NCI-H69 (cell line): Measurements from ENCODE around the gene CPXM2.

Experiments used
- DNase-seq: peaks from one replicate; lab custom pipeline; 2025; lab: John Stamatoyannopoulos, UW

CPXM2 gene

DNA sequence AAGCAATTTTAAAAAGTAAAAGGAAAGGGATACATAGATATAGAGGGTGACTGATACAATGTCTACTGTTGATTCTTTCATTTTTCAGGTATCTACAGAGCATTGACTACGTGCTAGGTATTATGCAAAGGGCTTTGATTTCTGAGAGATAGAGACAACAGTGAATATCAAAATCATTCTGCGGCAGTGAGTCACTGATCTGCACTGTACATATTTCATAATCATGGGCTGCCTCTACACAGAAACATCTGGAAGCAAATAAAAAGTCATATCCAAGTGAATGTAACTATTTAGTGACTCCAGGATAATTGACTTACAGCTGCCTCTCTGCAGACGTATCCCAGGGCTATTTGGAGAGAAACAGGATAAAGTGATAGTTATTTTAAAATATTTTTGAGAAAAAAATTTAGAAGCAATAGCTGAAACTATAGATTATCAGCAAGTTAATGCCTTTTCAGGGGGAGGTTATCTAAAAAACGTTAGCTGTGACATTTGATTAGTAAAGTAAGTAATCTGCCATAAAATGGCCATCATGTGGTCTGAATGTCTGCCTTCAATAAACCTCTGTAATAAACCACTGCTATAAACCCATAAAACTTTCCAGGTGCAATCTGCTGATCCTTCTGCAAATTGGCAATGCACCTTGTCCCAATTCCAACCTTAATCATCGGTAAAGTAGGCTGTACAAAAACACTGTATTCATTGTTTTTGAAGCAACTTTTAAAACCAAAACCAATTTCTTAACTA lies 43.7 kb downstream of the CPXM2 start:
- no peak for DNase-seq

DNA sequence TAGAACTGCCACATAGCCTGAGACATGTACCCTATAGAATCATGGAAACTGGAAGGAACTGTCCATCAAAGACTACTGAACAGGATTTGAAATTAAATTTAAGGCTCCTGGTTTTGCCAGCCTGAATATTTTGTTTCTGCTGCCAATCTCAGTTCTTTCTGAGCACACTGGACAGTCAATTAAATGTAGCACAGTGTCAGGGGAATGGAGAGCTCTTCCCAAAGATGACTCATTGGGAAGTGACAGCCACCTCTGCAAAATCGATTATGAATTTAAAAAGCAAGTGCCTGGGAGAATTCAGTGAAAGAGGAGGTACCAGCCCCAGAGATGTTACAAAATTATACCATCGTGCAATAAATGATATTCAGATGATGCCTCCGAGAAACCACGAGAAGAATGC lies 47.8 kb downstream of the CPXM2 start:
- no peak for DNase-seq

DNA sequence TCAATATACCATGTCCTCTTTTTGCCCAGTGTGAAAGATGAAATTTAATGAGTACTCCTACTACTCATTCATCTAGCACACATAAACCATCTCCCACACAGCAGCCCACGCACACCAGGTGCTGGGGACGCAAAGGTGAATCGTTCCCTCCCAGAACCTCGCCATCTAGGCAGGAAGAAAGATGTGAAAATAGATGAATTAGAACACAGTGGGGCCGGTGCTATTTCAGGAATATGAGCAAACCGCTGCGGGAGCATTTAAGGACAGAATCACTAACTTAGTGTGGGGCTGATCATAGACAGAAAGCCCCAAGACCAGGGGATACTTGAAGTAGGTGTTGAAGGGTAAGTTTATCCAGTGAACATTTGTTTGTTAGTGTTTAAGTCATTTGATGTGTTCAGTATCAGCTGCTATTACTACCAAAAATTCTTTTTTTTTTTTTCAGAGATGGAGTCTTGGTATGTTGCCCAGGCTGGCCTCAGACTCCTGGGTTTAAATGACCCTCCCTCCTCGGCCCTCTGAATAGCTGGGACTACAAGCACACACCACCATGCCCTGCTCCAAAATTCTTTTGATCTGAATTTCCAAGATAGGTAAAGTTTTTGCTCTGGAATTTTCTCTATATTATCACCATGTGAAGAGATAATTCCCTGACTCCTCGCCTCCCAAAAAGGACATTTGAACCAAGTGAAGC lies 48.8 kb downstream of the CPXM2 start:
- no peak for DNase-seq

DNA sequence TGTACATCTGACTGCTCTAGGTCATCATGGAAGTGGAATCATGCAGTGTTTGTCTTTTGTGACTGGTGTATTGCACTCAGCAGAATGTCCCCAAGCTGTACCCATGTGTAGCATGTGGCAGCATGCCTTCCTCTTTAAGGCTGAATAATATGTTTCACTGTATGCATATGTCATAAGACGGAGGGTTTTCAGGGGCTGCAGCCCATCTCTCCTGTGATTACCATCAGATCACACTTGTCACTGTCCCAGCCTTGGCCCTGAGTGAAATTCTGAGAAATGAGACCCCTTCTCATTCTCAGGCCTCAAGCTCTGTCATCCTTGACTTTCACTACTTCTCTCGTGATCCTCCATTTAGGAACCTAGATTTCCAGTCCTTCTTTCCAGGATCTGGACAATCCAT lies 50.0 kb downstream of the CPXM2 start:
- DNase-seq, result no peak

GRCh38 chr10:123841115-123841514 lies 50.5 kb downstream of the CPXM2 start:
- DNase-seq, result no peak

DNA sequence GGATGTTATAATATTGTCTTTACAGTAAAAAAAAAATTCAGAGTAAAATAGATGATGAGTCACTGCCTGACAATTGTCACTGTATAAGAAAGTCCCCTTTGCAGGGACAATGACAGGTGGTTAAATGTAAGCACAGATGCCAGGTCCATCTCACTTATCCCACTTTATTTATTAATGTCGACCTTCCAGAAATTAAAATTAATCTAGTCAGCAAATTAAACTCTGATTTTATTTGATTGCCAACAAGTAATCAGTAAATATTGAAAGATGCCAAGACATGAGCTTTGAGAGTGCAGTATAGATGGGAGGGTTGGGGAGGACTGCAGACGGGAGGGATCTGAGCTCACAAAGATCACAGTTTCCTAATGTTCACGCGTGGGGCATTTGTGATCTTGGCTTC lies 50.9 kb downstream of the CPXM2 start:
- DNase-seq, result no peak

GRCh38 chr10:123838596-123839310 lies 52.9 kb downstream of the CPXM2 start:
- DNase-seq, result no peak

GRCh38 chr10:123837756-123838155 lies 53.9 kb downstream of the CPXM2 start:
- no peak for DNase-seq

DNA sequence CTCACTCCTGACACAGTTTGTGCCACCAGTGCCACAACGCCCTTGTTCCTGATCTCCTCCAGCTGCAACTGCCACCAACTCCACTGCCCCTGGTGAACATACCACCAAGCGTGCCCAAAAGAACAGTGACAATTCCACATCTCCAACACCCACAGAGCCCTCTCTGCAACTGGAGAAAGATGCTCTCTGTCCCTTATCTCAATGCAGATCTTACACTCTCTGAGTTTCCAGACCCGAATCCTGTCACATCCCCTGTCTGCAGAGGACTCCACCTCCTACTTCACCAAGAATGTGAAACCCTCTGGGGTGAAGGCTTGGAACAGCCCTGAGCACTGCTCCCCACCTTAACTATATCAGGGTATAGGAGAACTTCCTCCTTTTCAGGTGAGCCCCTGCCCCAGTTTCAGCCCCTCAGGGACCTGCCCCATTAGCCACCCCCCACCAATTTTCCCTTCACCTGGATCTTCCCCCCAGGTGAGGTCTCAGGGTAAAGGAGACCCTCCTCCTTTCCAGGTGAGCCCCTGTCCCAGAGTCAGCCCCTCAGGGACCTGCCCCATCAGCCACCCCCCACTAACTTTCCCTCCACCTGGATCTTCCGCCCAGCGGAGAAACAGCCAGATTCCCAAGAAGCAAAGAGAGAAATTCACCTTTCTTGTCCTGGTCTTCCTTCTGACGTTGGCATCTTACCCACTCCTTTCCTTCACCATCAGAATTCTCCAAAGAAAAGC lies 55.0 kb downstream of the CPXM2 start:
- DNase-seq, result no peak

DNA sequence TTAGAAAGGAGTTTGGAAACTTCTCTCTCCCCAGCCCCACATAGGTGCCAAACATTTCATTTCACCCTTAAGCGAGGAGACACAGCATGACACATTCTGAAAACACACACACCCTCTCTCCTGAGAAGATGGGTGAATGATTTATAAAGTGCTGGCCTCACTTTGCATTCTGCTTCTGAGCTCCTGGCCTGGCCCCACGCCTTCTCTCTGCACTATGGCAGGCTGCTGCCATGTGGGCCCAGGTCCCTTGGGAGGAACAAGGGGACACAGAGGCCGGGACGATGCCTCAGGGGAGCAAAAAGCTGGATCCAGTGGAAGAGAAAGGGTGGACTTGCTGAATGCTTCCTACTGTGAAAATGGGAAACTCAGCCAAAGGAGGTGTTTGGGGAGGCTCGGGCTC lies 56.0 kb downstream of the CPXM2 start:
- DNase-seq, result no peak

GRCh38 chr10:123833170-123833850 lies 58.3 kb downstream of the CPXM2 start:
- no peak for DNase-seq

- no peak for DNase-seq
Observed at GRCh38 chr10:123831259-123831658, 60.3 kb downstream of the CPXM2 start.

DNA sequence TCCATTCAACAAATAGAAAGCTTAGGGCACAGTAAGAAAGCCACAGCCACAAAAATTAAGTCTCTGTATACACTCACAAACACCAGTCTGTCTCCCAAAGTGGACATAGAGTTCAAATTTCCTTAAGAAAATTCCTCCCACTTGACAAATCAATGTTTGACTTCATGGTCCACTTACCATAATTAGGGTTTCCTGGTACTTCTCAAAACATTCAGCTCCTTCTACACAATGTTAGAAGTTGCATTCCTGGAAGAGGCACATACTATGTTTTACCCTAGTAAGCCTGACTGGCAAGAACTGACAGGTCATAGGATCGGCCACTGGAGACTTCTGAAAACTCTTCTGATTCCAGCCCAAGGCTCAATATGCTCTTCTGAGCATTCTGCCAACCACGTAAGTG lies 70.5 kb downstream of the CPXM2 start:
- DNase-seq, result no peak

DNA sequence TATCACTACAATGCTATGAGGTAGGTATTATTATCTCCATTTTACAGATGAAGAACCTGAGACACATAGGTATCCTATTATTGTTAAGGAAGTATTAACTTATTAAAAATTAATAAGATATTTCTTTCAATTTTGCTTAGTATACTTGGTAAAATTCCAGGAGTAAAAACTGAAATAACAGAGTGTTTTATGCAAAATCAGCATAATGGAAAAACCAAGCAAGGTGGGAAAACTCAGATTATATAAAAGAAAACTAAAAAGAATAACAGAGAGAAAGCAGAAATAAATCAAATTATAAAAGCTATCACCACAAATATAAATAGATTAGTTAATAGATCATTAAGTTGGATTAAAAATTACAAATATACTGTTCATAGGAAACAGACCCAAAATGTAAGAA lies 82.0 kb downstream of the CPXM2 start:
- no peak for DNase-seq

GRCh38 chr10:123808906-123809305 lies 82.7 kb downstream of the CPXM2 start:
- no peak for DNase-seq

GRCh38 chr10:123808286-123808685 lies 83.3 kb downstream of the CPXM2 start:
- no peak for DNase-seq

- DNase-seq, result no peak
Observed at GRCh38 chr10:123807444-123808035, 84.1 kb downstream of the CPXM2 start.

- DNase-seq, result no peak
Observed at GRCh38 chr10:123804716-123805115, 86.9 kb downstream of the CPXM2 start.

DNA sequence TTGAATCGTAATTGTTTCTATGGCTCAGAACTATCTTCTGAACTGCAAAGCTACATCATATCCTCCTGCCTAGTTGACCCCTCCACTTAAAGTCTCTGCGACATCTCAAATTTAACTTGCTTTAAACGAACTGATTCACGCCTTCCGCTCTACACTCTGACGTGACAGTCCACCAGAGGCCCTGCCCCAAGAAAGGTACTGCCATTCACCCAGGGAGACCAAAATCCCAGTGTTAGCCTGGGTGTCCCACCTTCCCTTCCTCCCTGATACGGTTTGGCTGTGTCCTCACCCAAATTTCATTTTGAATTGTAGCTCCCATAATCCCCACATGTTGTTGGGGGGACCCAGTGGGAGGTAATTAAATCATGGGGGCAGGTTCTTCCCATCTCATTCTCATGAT lies 90.8 kb downstream of the CPXM2 start:
- DNase-seq, result no peak

- no peak for DNase-seq
Observed at GRCh38 chr10:123800289-123800688, 91.3 kb downstream of the CPXM2 start.

GRCh38 chr10:123798856-123799255 lies 92.8 kb downstream of the CPXM2 start:
- no peak for DNase-seq
